ENCODE data around the gene FANCE.
"Not testable (repeated sequence)": the region's sequence is repeated elsewhere in the genome, so short reads cannot be mapped to it uniquely, and the experiment has no call there.

FANCE gene

DNA sequence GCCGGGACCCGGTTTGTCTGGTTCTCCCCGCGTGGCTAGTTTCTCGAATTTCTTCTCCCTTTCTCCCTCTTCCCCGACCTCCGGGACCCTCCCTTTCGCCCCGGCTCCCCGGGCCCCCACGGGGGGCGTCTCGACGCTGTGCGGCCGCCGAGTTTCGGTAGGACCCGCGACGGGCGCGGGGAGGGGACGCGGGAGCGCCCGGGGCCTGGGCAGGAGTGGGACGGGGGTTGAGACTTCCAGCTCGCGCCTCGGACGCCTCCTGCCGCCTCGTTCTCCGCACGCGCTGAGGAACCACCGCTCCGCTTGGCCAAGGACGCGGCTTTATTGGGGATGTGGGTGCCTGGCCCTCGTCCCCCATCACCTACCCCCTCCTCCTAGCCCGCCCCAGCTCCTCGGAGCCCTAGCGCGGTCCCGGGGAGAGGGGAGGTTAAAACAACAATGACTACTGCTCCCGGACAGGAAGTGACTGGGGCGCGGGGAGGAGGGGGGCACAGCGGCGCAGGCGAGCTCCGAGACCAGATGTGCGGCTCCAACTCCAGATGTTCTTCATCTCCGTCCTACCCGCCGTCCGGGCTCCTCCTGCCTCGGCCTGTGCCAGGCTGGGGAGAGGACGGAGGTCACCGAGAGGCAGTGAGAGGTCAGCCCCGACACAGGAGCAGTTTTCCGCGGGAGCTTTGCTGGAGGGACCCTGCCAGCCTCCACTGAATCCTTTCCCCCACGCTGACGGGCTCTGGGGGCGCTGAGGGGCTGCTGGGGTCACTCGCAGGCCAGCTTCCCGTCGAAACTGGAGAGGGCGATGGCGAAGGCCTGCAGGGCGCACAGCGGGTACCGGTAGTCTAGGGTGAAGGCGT, 45.7 kb downstream of the FANCE start:
- no peak for DNase-seq (ENCODE audit: low spot score)

DNA sequence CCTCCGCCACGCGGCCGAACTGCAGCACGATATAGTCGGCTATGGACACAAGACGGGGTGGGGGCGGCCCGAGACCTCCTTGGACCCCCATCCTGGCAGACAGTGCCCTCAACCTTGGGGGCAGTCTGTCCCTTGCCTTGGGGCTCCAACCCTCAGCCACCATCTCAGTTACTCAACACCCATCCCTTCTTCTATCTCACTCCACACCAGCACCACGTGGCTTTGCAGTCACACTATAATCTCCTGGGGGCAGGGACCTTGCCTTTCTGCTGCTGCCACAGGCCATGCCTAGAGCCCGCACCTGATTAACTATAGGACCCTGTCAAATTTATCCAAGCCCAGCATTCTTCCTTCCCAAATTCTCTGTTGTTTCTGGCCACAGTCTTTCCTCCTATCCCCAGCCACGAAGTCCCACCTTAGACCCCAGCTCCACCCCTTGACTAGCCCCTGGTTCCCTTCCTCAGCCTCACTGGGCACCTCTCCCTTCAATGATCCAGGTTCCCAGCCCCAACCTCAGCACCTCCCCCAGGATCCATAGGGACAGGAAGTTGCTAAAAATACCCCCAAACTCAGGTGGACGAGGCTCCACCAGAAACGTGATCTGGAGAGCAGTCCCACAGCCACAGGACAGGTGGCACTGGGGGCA, 46.4 kb downstream of the FANCE start:
- no peak for DNase-seq (ENCODE audit: low spot score)

DNA sequence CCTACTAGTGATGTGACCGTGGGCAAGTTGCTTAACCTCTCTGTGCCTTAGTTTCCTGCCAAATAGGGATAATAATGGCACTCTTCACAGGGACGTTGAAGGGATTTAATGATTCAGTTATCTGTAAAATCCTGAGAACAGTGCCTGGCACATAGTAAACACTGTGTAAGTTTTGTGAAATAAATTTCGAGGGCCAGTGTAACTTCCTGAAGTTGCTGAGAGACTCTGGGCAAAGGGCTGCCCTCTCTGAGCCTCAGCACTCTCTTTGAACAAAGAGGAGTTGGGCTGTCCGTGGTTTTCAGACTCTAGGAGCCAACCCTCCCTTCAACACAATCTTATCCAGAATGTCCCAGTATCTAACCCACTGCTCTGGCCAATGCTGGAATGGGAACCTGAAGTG, 47.2 kb downstream of the FANCE start:
- DNase-seq (ENCODE audit: low spot score), result no peak

DNA sequence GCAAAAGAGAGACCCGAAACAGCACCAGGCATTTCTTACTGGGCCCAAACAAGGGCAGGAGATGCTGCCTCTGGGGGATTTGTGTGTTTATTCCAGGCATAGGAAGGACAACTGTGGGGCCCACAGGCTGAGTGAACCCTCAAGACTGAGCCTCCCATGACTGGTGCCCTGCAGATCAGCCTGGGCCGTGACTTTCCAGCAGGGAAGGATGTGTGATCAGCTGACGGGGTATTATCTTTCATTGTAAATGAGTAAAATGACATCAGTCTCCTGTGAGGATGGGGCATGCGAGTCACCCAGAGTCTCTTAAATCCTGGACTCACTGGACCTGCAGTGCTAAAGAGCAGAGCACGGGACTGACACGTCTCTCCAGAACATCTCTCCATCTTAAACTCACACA, 48.6 kb downstream of the FANCE start:
- DNase-seq (ENCODE audit: low spot score), result no peak

DNA sequence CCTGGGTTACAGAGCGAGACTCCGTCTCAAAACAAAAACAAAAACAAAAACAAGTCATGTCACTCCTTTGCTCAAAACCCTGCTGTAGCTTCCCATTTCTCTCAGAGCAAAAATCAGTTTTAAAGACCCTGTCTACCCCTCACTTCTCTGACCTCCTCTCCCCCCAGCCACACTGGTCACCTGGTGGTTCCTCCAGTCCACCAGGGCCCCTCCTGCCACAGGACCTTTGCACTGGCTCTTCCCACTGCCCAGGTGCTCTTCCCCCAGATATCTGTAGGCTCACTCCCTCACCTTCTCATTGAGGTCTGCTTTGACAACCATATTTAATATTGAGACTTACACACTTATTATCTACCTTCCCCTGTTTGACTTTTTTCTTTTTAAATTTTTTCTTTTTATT, 49.6 kb downstream of the FANCE start:
- DNase-seq (ENCODE audit: low spot score), result no peak

DNA sequence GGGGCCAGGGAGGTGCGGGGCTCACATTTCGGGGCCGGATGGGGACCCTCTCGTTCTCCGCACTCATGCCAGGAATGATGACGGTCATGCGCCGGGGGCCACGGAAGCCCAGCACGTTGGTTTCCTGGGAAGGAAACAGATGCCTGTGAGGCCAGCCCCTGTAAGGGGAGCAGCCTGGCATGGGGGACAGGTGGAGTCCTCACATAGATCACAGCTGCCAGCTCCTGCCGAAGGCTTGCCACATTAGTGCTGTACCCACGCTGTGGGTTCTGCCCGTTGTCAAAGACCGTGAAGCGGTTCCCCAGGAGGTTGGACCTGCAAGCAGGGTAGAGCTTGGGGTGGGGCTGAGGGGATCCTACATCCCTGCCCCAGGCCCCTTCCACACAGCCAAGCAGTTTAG, 51.4 kb downstream of the FANCE start:
- no peak for DNase-seq (ENCODE audit: low spot score)

DNA sequence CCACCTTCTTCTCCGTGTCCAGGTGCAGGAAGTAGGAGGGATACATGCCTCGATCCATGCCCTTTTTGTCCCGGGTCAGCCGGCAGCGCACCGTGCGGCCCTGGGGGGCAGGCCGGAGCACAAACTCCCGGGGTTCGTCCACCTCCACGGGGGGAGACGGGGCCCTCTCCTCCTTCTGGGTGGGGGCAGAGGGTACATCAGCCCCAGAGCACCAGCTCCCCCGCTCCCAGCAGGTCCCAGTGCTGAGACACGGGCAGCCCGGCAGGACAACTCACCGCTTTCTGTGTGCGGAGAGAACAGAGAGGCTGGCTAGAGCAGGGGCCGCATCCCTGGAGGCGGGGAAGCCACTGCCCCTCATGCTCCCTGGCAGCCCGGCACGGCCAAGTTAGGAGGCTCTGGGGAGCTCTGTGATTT, 53.9 kb downstream of the FANCE start:
- DNase-seq (ENCODE audit: low spot score), result no peak

DNA sequence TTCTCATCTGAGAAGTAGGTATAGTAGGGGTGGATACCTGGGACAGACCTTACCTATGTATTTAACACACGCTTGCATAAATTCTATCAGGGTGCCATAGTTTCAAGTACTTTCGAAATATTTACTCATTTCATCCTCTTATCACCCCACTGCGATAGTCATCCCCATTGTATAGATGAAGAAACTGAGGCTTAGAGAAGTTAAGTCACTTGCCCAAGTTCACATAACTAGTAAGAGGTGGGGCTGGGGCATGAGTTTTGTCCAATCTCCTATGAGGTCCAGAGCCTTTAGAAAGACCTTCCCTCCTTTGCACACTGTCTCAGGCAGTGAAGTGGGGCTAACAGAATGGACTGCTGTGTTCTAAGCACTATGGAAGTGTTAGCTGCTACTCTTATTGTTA, 54.4 kb downstream of the FANCE start:
- no peak for DNase-seq (ENCODE audit: low spot score)

DNA sequence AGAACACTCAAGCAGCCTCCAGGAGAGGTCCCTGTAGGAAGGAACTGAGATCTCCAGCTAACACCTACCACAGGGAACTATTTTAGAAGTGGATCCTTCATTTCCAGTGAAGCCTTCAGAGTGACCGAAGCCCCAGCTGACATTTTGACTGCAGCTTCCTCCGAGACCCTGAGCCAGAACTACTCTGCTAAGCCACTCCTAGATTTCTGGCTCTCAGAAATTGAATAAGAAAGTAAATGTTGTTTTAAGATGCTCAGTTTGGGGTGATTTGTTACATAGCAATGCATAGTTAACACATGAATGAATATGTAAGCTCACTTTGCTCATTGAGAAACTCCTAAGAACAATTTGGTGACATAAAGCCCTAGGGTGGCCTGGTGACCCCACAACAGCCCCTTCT, 55.1 kb downstream of the FANCE start:
- DNase-seq (ENCODE audit: low spot score), result no peak

DNA sequence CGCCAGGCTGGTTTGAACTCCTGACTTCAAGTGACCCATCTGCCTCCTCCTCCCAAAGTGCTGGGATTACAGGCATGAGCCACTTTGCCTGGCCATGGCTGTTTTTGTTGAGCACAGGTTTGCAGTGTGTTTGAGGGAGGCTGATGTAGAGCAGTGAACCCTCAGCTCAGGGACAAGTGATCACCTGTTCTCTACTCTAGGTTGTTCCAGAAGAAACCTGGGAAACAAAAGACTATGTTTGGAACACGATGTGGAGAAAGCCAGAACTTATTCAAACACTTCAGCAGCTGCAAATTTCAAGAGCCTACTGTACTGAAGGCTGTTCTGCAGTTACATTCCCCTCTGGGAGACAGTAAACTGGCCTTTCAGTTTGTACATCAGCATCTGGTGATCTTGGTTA, 55.9 kb downstream of the FANCE start:
- no peak for DNase-seq (ENCODE audit: low spot score)

DNA sequence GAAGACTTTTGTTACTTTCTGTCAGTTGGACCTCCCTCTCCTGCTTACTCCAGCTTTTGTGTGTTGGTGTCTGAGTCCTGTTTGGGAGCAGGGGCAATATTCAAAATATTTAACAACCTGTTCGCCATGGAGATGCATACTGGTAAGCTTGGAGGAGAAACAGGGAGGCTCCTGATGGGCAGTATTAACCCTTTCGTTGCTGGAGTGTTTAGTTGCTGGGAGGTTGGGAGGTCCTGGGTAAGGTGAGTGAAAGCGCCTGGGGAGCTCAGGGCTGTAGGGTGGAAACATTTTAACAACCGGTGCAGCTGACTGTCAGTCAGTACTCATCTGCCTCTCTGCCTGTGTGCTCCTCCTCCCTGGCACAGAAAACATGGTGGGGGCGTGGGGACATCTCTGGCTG, 56.4 kb downstream of the FANCE start:
- DNase-seq (ENCODE audit: low spot score), result no peak

DNA sequence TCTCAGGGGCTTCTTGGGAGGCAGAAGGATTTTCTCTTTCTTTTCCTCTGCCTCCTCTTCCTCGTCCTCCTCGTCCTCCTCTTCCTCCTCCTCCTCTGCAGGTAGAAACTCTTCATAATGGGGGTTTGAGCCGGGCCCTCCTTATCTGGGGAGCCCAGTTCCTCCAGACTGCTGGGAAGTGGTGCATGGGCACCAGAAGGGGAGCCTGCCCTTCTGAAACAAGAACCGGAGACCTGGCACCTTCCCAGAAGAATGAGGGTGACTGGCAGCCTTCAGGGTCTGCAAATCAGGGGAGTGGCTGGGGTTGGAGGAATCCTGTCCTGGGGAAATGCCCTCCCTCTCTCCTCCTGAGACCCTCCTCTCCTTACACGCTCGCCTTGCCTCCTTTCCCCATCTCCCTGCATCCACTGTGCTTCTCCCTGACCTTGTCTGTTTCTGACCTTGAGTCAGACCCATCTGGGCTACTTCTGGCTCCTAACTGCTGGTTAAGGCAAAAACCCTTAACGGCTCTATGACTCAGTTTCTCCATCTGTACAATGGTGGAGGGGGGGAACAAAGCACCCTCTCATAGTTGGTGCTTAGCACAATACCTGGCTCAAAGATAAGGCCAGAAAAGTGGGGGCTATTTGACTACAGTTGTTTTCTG, 58.9 kb downstream of the FANCE start:
- DNase-seq (ENCODE audit: low spot score), result no peak

DNA sequence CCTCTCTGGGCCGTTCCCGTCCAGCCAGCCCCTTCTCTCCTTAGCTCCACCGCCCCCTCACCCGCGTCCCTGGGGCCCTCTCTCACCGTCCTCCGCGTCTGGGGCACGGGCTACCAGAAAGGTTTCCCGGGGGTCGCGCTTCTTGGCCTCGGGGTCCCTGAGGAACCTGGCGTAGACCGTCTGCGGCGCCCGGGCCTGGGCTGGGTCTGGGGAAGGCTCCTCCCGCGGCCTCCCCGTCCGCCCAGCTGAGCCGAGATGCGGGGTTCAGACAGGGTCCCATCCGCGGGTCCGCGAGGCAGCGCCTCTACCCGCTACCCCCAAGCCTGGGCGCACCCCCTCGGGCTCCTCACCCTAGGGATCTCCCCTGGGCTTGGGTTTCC, 59.4 kb downstream of the FANCE start:
- DNase-seq (ENCODE audit: low spot score), result no peak

DNA sequence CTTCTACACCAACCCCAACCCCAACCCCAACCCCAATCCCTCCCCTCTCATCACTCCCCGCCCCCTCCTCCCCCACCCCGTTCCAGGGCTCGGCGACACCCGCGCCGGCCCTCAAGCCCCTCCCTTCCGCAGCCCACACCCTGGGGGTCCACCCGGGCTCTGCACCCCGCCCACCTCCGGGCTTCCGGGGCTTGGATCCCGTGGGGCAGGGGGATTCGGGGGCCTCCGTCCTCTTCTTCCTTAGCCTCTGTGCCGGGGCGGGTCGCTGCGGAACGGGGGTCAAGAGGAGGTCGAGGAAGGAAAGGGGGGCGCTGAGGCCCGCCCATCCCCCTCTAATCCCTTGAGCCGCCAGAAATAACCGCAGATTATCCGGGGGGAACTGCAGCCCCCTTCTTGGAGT, 59.9 kb downstream of the FANCE start:
- no peak for DNase-seq (ENCODE audit: low spot score)

DNA sequence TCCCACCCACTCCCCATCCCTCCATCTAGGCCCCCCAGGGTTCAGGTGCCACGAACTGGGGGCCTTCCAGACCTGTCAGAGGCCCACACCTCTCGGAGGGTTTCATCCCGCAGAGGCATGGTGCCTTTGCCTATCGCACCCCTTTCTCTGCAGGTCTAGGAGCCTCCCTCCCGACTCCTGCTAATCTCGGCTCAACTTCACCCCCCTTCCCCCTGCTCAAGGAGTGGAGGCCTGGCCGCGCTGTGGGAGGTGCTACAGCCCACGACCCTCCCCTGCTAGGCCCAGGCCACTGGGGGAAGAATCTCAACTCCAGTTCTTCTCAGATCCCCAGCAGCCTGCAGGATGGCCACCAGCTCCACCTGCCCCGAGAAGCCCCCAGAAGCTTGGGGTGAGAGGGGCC, 60.6 kb downstream of the FANCE start, which contains the start of gene TULP1:
Gene TULP1 (minus strand): TSS at position 157 of the 400 bp plus-strand sequence. CDS start 38 bp downstream, at position 119.
- no peak for DNase-seq (ENCODE audit: low spot score)

DNA sequence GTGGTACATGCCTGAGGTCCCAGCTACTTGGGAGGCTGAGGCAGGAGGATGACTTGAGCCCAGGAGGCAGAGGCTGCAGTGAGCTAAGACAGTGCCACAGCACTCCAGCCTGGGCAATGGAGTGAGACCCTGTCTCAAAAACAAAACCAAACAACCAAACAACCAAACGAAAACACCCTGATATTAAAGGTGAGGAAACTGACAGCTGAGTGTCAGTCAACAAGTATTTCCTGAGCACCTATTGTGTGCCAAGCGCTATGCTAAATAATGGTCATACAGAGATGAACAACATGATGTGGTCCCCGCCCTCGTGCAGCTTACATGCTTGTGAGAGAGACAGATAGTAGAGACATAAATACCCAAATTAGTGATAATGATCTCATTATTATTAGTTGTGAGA, 62.4 kb downstream of the FANCE start:
- DNase-seq (ENCODE audit: low spot score), result no peak

DNA sequence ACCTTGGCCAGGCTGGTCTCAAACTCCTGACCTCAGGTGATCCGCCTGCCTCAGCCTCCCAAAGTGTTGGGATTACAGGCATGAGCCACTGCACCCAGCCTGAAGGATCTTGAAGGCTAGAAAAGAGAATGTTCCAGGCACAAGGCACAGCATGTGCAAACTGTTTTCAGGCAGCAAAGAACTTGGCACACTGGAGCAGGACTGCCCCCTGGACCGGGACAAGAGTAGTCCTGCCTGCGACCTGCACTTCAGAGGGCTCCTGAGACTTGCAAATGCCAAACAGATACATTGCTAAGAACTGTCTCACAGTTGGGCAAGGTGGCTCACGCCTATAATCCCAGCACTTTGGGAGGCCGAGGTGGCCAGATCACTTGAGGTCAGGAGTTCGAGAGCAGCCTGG, 63.8 kb downstream of the FANCE start:
- not testable (repeated sequence) for DNase-seq (ENCODE audit: low spot score)
